H1 (cell line): ENCODE results near the gene PPA2. TPM values are rescaled to one million over a fixed set of nuclear protein-coding genes. Genes with fewer than 3 reads are reported as not detected.

ENCODE experiments used
- CTCF ChIA-PET: fragments of 300-600 bp; sonication (Branson Sonifier 250); formaldehyde crosslinking; loops from one replicate; lab custom pipeline; 2021; ENCODE audit not compliant: partially characterized antibody; lab: Charles Lee
- POLR2A ChIA-PET: fragments of 300-600 bp; sonication (Branson Sonifier 250); formaldehyde crosslinking; loops from one replicate; lab custom pipeline; 2021; ENCODE audit warnings: inconsistent platforms; ENCODE audit not compliant: partially characterized antibody; lab: Charles Lee
- DNase-seq, 2 experiments: peaks; one replicate each; pipeline versions ENCODE4 v3.0.0 to v3.0.0-alpha.2; 2010 to 2022; ENCODE audit warnings: low spot score in 2 of 2, low read depth in 1 of 2, mixed read lengths in 1 of 2
- FAIRE-seq: peaks from 2 replicates; lab custom pipeline; 2011; peaks lifted over from hg19 to GRCh38; lab: Jason Lieb, UNC
- H2AFZ ChIP-seq: 2 replicates; pipeline ENCODE4 v1.8.1; 2012; ENCODE audit warnings: low read length, inconsistent platforms
- H2AK5ac ChIP-seq: 2 replicates; pipeline ENCODE4 v1.6.1; 2013; ENCODE audit warnings: low read depth, low read length
- H2BK120ac ChIP-seq: replicated peaks from 2 replicates; pipeline ENCODE3; 2013; ENCODE audit warnings: low read depth, low read length, inconsistent platforms
- H2BK12ac ChIP-seq: 2 replicates; pipeline ENCODE4 v1.6.1; 2013; ENCODE audit warnings: low read depth, low read length
- H2BK15ac ChIP-seq: 2 replicates; pipeline ENCODE4 v1.6.1; 2013; ENCODE audit warnings: low read length
- H2BK20ac ChIP-seq: 2 replicates; pipeline ENCODE4 v1.6.1; 2013; ENCODE audit warnings: low read length
- H2BK5ac ChIP-seq: 2 replicates; pipeline ENCODE4 v1.6.1; 2013; ENCODE audit warnings: low read depth, low read length
- H3K14ac ChIP-seq: 2 replicates; pipeline ENCODE4 v1.6.1; 2013; ENCODE audit warnings: inconsistent platforms; ENCODE audit not compliant: insufficient read length
- H3K18ac ChIP-seq: 2 replicates; pipeline ENCODE4 v1.6.1; 2013; ENCODE audit warnings: low read length; ENCODE audit errors: extremely low read depth
- H3K23ac ChIP-seq: 2 replicates; pipeline ENCODE4 v1.6.1; 2013; ENCODE audit warnings: inconsistent platforms; ENCODE audit not compliant: insufficient read length
- H3K23me2 ChIP-seq: 2 replicates; pipeline ENCODE4 v1.6.1; 2013; ENCODE audit warnings: low read depth, low read length
- H3K27ac ChIP-seq: 2 replicates; pipeline ENCODE4 v1.6.1; 2011; ENCODE audit warnings: low read depth, low read length, inconsistent platforms
- H3K27me3 ChIP-seq, 4 experiments: replicated peaks in 1 of 4; 1 replicate in 1 of 4; 2 replicates in 3 of 4; pipeline versions ENCODE4 v1.6.1 to v1.8.1; 2011 to 2013; ENCODE audit warnings: low read length in 3 of 4, mild to moderate bottlenecking in 3 of 4, inconsistent platforms in 2 of 4, mixed read lengths in 2 of 4, moderate library complexity in 1 of 4; ENCODE audit not compliant: control insufficient read depth in 3 of 4, insufficient read depth in 3 of 4; ENCODE audit errors: extremely low read depth in 1 of 4
- H3K36me3 ChIP-seq, 4 experiments: 2 replicates each; pipeline versions ENCODE4 v1.6.1 to v1.8.1; 2011 to 2013; ENCODE audit warnings: mild to moderate bottlenecking in 4 of 4, low read length in 3 of 4, moderate library complexity in 2 of 4, control low read depth in 1 of 4, inconsistent platforms in 1 of 4; ENCODE audit not compliant: insufficient read depth in 4 of 4, control insufficient read depth in 2 of 4
- H3K4ac ChIP-seq: replicated peaks from 2 replicates; pipeline ENCODE3; 2013; ENCODE audit warnings: low read length, low read depth, mixed read lengths, inconsistent platforms; ENCODE audit not compliant: insufficient read length
- H3K4me1 ChIP-seq, 4 experiments: replicated peaks in 1 of 4; 1 replicate in 1 of 4; 2 replicates in 3 of 4; pipeline versions ENCODE4 v1.6.1 to v1.8.1; 2011 to 2013; ENCODE audit warnings: low read length in 3 of 4, inconsistent platforms in 2 of 4, mixed read lengths in 1 of 4; ENCODE audit not compliant: insufficient read depth in 4 of 4, control insufficient read depth in 3 of 4
- H3K4me2 ChIP-seq, 2 experiments: 2 replicates each; pipeline versions ENCODE4 v1.6.1 to v1.8.1; 2011 to 2013; ENCODE audit warnings: low read depth in 2 of 2, low read length in 2 of 2, control low read depth in 1 of 2, inconsistent platforms in 1 of 2, mild to moderate bottlenecking in 1 of 2; ENCODE audit not compliant: insufficient read depth in 1 of 2
- H3K4me3 ChIP-seq, 4 experiments: fragments of 200-600, 300-600 bp in 1 of 4; sonication (generic), shearing (Covaris generic), sonication (Bioruptor Twin) in 1 of 4; 2 replicates each; pipeline versions ENCODE4 v1.5.1 to v1.8.1; 2011 to 2016; ENCODE audit warnings: low read length in 4 of 4, low read depth in 3 of 4, control low read depth in 2 of 4, inconsistent platforms in 2 of 4, mild to moderate bottlenecking in 2 of 4, mixed read lengths in 1 of 4, moderate library complexity in 1 of 4; ENCODE audit not compliant: insufficient read depth in 2 of 4; ENCODE audit errors: extremely low read depth in 1 of 4
- H3K56ac ChIP-seq: replicated peaks from 2 replicates; pipeline ENCODE3; 2013; ENCODE audit warnings: low read depth, mild to moderate bottlenecking, mixed read lengths, low read length, inconsistent platforms; ENCODE audit not compliant: insufficient read length
- H3K79me1 ChIP-seq: 2 replicates; pipeline ENCODE4 v1.6.1; 2013; ENCODE audit warnings: low read depth, low read length, control low read depth
- H3K79me2 ChIP-seq, 2 experiments: 2 replicates each; pipeline versions ENCODE4 v1.6.1 to v1.8.1; 2012 to 2013; ENCODE audit warnings: low read length in 2 of 2, mild to moderate bottlenecking in 2 of 2, inconsistent platforms in 1 of 2; ENCODE audit not compliant: insufficient read depth in 2 of 2, control insufficient read depth in 1 of 2
- H3K9ac ChIP-seq, 4 experiments: replicated peaks in 1 of 4; 1 replicate in 1 of 4; 2 replicates in 3 of 4; pipeline versions ENCODE4 v1.6.1 to v1.8.1; 2011 to 2013; ENCODE audit warnings: low read depth in 3 of 4, low read length in 3 of 4, control low read depth in 2 of 4, mild to moderate bottlenecking in 2 of 4, moderate library complexity in 2 of 4, inconsistent platforms in 1 of 4; ENCODE audit errors: extremely low read depth in 1 of 4
- H3K9me3 ChIP-seq, 2 experiments: 2 replicates each; pipeline versions ENCODE4 v1.6.1 to v1.8.1; 2012 to 2013; ENCODE audit warnings: mild to moderate bottlenecking in 2 of 2, moderate library complexity in 2 of 2, control low read depth in 1 of 2, inconsistent platforms in 1 of 2, low read depth in 1 of 2, low read length in 1 of 2, mixed read lengths in 1 of 2; ENCODE audit not compliant: insufficient read depth in 2 of 2
- H4K20me1 ChIP-seq, 2 experiments: replicated peaks in 1 of 2; 2 replicates each; pipeline versions ENCODE3 to v1.8.1; 2011 to 2013; ENCODE audit warnings: inconsistent platforms in 2 of 2, low read length in 2 of 2, mild to moderate bottlenecking in 1 of 2; ENCODE audit not compliant: insufficient read depth in 2 of 2, control insufficient read depth in 1 of 2
- H4K5ac ChIP-seq: 2 replicates; pipeline ENCODE4 v1.6.1; 2013; ENCODE audit warnings: low read length, low read depth, mixed read lengths, inconsistent platforms; ENCODE audit not compliant: insufficient read length
- H4K8ac ChIP-seq: 2 replicates; pipeline ENCODE4 v1.8.0; 2013; ENCODE audit warnings: mild to moderate bottlenecking, moderate library complexity, low read length, inconsistent platforms; ENCODE audit not compliant: insufficient read depth; ENCODE audit errors: extremely low read depth
- H4K91ac ChIP-seq: replicated peaks from 2 replicates; pipeline ENCODE3; 2013; ENCODE audit warnings: low read length, mixed read lengths, inconsistent platforms; ENCODE audit not compliant: insufficient read length
- ATF3 ChIP-seq: IDR thresholded peaks from 2 replicates; pipeline ENCODE4 v1.6.1; 2011; ENCODE audit warnings: low read depth, mild to moderate bottlenecking, low read length; ENCODE audit not compliant: insufficient read depth
- BRCA1 ChIP-seq: IDR thresholded peaks from 2 replicates; pipeline ENCODE4 v1.6.1; 2012; ENCODE audit warnings: low read depth, low read length, improper control_type of control experiment
- CBX5 ChIP-seq: fragments of 300-800, 300-1000 bp; sonication (generic); IDR thresholded peaks from 2 replicates; pipeline ENCODE4 v1.7.1; 2016; ENCODE audit warnings: antibody characterized with exemption, low read length, low read depth
- CHD1 ChIP-seq: IDR thresholded peaks from 2 replicates; pipeline ENCODE4 v1.6.1; 2012; ENCODE audit warnings: low read depth, low read length, improper control_type of control experiment
- FOSL1 ChIP-seq: IDR thresholded peaks from 2 replicates; pipeline ENCODE4 v1.6.1; 2011; ENCODE audit warnings: mild to moderate bottlenecking, low read depth, low read length, moderate library complexity; ENCODE audit not compliant: insufficient read depth
- HDAC2 ChIP-seq, 2 experiments: fragments of 300-600 bp in 1 of 2; sonication (generic) in 1 of 2; IDR thresholded peaks; 2 replicates each; pipeline ENCODE4 v1.6.1; 2011 to 2012; ENCODE audit warnings: low read depth in 2 of 2, low read length in 2 of 2, mild to moderate bottlenecking in 2 of 2, moderate library complexity in 2 of 2, borderline replicate concordance in 1 of 2, inconsistent platforms in 1 of 2
- JUND ChIP-seq: IDR thresholded peaks from 2 replicates; pipeline ENCODE4 v1.6.1; 2011; ENCODE audit warnings: mild to moderate bottlenecking, improper control_type of control experiment, low read length
- KDM5A ChIP-seq: fragments of 200-600 bp; IDR thresholded peaks from 2 replicates; pipeline ENCODE4 v1.7.1; 2012; ENCODE audit warnings: mild to moderate bottlenecking, low read length, inconsistent platforms, mixed read lengths
- TCF12 ChIP-seq: IDR thresholded peaks from 2 replicates; pipeline ENCODE4 v1.6.1; 2011; ENCODE audit warnings: low read depth, mild to moderate bottlenecking, low read length
- USF2 ChIP-seq: IDR thresholded peaks from 2 replicates; pipeline ENCODE4 v1.6.1; 2011; ENCODE audit warnings: low read length, improper control_type of control experiment
- YY1 ChIP-seq: IDR thresholded peaks from 2 replicates; pipeline ENCODE4 v1.6.1; 2011; ENCODE audit warnings: low read depth, mild to moderate bottlenecking, low read length
- whole genome bisulfite sequencing, 2 experiments: shearing (Covaris generic) in 1 of 2; methylation state at CpG; one replicate each; pipeline versions ENCODE4 v1.1.6 to v1.1.7; 2013 to 2015; ENCODE audit warnings: low lambda C conversion rate in 2 of 2, mixed read lengths in 2 of 2, inconsistent platforms in 1 of 2, low coverage in 1 of 2, missing lambda C conversion rate in 1 of 2; ENCODE audit not compliant: insufficient replicate concordance in 2 of 2, insufficient coverage in 1 of 2, insufficient read length in 1 of 2; ENCODE audit errors: extremely low coverage in 1 of 2, missing lambda C conversion rate in 1 of 2; 5-methylcytosine and 5-hydroxymethylcytosine counted together
- polyA plus RNA-seq, 7 experiments: library from polyadenylated mRNA; depleted of rRNA in 3 of 7; stranded (reverse) in 5 of 7; unstranded in 2 of 7; fragments of >200 nt in 5 of 7; fragments of 200-250 nt in 2 of 7; gene quantifications; 1 replicate in 5 of 7; 2 replicates in 1 of 7; 4 replicates in 1 of 7; pipeline versions ENCODE4 v1.2.1 to v1.2.3, GENCODE V29; 2011 to 2013; ENCODE audit warnings: missing spikeins in 2 of 7, mixed read lengths in 2 of 7
- total RNA-seq: library from RNA; stranded (reverse); fragmentation: NEBNext Ultra II Directional; extraction: Animal tissue kit (Norgen Biotek cat#: 25700); gene quantifications from 2 replicates; pipeline ENCODE4 v1.2.1, GENCODE V29; 2021

Gene PPA2
- total and polyA plus RNA-seq, 2 of the 8 experiments (the other 6 are each of a cell fraction or from before 2014, with no cell fraction given), result 24.9 to 62.7 TPM

- no peak overlapping the region for H2BK120ac ChIP-seq
- no peaks in the 10 kb centered on the region for H3K79me1 ChIP-seq
- H4K20me1 ChIP-seq, result no peaks in the 10 kb centered on the region
- 99% methylated on average over 4 of the region's 4 CpGs; no CpG with 5 or more reads in 1 of the 2 experiments for WGBS, 2 experiments
- DNase-seq, result no peak
- H3K9me3 ChIP-seq, result no peaks in the 10 kb centered on the region; a peak in 1 of 4 replicates
- H3K23ac ChIP-seq, result no peak overlapping the region
- H3K23me2 ChIP-seq, result no peaks in the 10 kb centered on the region
- H2AFZ ChIP-seq, result no peak overlapping the region
- H3K4ac ChIP-seq, result no peak overlapping the region
- H4K8ac ChIP-seq, result no peak overlapping the region
- H2BK5ac ChIP-seq, result no peak overlapping the region
- H4K5ac ChIP-seq, result no peak overlapping the region
- H3K27ac ChIP-seq, result no peak overlapping the region
- H3K27me3 ChIP-seq, result no peaks in the 10 kb centered on the region
- H3K36me3 ChIP-seq, result peaks cover 0 to 8% (median 0%) of the 10 kb centered on the region in 4 experiments; a peak in 1 of 8 replicates
- no peak overlapping the region for H4K91ac ChIP-seq
- H3K4me3 ChIP-seq, result no peak overlapping the region
- FAIRE-seq, result no peak
- H2AK5ac ChIP-seq, result no peak overlapping the region
- H2BK15ac ChIP-seq, result no peak overlapping the region
- ChIA-PET CTCF (interaction anchor here (0.6 to 1.0 kb wide), 2 partner anchors 9 to 375 kb away, joined by 3 read pairs; no protein-coding TSS in a partner anchor), POLR2A (no interaction called here)
- TF ChIP-seq JUND (no peak), CBX5 (no peak), FOSL1 (no peak), CHD1 (no peak), USF2 (no peak), TCF12 (no peak), YY1 (no peak), KDM5A (no peak), HDAC2 (IDR thresholded peaks at IDR 0.05; ENCODE audit: borderline replicate concordance in 1 of 2, low read depth in 2 of 2, low read length in 2 of 2) (no peak), BRCA1 (no peak), ATF3 (no peak)
- no peak overlapping the region for H3K14ac ChIP-seq
- no peak overlapping the region for H3K18ac ChIP-seq
- H3K4me1 ChIP-seq, result no peaks in the 10 kb centered on the region
- no peak overlapping the region for H2BK12ac ChIP-seq
- no peak overlapping the region for H3K4me2 ChIP-seq
- H2BK20ac ChIP-seq, result no peak overlapping the region
- H3K56ac ChIP-seq, result no peak overlapping the region
- no peaks in the 10 kb centered on the region for H3K79me2 ChIP-seq
- no peak overlapping the region for H3K9ac ChIP-seq
These were observed 41.4 kb downstream of the PPA2 start for GRCh38 chr4:105432438-105432837.
